Breast epithelium (tissue), 4 donors: Measurements from ENCODE around the gene CXCL3. TPM values are rescaled to one million over a fixed set of nuclear protein-coding genes. Genes with fewer than 3 reads are reported as not detected.

Source experiments
- DNase-seq, 2 donors: peaks; one replicate each; pipeline ENCODE4 v3.0.0-alpha.2; 2019; ENCODE audit warnings: low spot score in 2 of 2
- H3K27ac ChIP-seq, 2 donors: fragments of 200-600 bp; sonication (generic) in 1 of 2; one replicate each; pipeline ENCODE4 v1.5.1; 2016 to 2019; ENCODE audit warnings: mild to moderate bottlenecking in 1 of 2
- H3K27me3 ChIP-seq, 2 donors: fragments of 200-600 bp; sonication (generic) in 1 of 2; one replicate each; pipeline versions ENCODE4 v1.5.1 to v1.6.0; 2017 to 2019; ENCODE audit warnings: control low read depth in 1 of 2, mild to moderate bottlenecking in 1 of 2
- H3K36me3 ChIP-seq: fragments of 200-600 bp; one replicate; pipeline ENCODE4 v1.5.1; 2019
- H3K4me1 ChIP-seq, 2 donors: fragments of 200-600 bp; sonication (generic); one replicate each; pipeline ENCODE4 v1.5.1; 2016 to 2019; ENCODE audit warnings: control low read depth in 1 of 2
- H3K4me3 ChIP-seq, 3 donors: fragments of 200-600 bp; sonication (generic); 1 replicate in 2 of 3; 2 replicates in 1 of 3; pipeline ENCODE4 v1.5.1; 2016 to 2019; ENCODE audit warnings: mild to moderate bottlenecking in 3 of 3, moderate library complexity in 2 of 3
- H3K9me3 ChIP-seq, 2 donors: fragments of 200-600 bp; sonication (generic) in 1 of 2; one replicate each; pipeline ENCODE4 v1.5.1; 2016 to 2019; ENCODE audit warnings: control low read depth in 1 of 2
- POLR2A ChIP-seq: fragments of 450-650 bp; IDR thresholded peaks from one replicate; pipeline ENCODE4 v1.6.1; 2016; ENCODE audit warnings: antibody characterized with exemption, mild to moderate bottlenecking, moderate library complexity
- POLR2AphosphoS5 ChIP-seq, 3 donors: sonication (generic); formaldehyde crosslinking; IDR thresholded peaks; one replicate each; pipeline ENCODE4 v1.6.1; 2017; ENCODE audit warnings: antibody characterized with exemption in 3 of 3
- intact Hi-C: fragments of 100-400 bp; cut with DNase I; formaldehyde crosslinking; loops from one replicate; pipeline ENCODE4 v1.15.1; 2023; ENCODE audit warnings: low total_unique reads
- total RNA-seq, 3 donors: library from RNA; depleted of rRNA; stranded (reverse); fragments of >200 nt; gene quantifications; one replicate each; pipeline ENCODE4 v1.1.0, GENCODE V29; 2016
- TF ChIP-seq, protein P1 (sequence below), 3 donors: fragments of 450-650 bp; IDR thresholded peaks; one replicate each; pipeline ENCODE4 v1.5.1; 2016 to 2017; ENCODE audit warnings: antibody characterized with exemption in 3 of 3, mild to moderate bottlenecking in 3 of 3, moderate library complexity in 3 of 3

The CXCL3 gene
- 1 to 10 TPM in 2 of 3 donors, under 1 TPM in 1; 0.64 to 5.6 (median 1.3) TPM for total RNA-seq

DNA sequence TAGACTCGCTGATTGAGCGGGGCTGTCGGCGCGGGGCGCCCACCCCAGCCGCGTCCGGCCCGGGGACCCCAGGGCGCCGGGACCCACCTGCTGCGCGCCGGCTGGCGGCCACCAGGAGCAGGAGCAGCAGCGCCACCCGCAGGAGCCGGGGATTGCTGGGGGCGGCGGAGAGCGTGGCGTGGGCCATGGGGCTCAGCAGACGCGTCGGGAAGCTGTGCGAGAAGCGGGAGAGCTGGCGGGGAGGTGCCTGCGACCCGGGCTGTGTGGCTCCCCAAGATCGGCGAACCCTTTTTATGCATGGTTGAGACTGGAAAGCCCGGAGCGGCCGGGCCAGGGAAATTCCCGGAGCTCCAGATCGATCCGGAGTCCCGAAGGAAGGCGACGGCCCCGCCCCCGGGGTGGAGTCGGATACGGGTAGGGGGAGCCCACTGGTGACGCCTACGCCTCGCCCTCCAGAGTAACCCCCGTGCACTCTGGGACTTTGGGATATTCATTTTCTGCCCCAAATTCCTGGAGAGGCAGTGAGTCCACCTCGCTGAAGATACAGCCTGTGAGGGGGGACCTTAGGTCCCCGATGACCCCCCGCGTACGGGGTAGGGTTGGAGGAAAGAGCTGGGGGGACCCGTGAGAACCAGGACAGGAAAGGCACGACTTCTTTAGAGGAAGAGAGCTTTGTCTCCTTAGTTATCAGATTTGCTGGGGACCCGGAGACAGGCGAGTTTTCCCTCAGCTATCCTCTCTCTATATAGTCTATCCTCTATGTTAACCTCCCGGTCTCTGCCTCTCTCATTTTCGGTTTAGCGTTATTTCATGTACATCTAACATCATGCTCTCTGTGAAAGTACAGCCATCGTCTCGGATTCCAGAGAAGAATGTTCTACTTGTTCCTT lies at the start of gene CXCL3:
CXCL3 (minus strand) TSS at position 265 of the 890 bp plus-strand sequence; CDS start at position 187, 78 bp downstream.
- Histone ChIP-seq H3K4me3 (peak within 1 kb of the TSS; percentile 63 to 85 (median 75)), H3K27me3 (no peaks in the 10 kb centered on the region), H3K27ac (peak within 1 kb of the TSS; percentile 76 to 77)

DNA sequence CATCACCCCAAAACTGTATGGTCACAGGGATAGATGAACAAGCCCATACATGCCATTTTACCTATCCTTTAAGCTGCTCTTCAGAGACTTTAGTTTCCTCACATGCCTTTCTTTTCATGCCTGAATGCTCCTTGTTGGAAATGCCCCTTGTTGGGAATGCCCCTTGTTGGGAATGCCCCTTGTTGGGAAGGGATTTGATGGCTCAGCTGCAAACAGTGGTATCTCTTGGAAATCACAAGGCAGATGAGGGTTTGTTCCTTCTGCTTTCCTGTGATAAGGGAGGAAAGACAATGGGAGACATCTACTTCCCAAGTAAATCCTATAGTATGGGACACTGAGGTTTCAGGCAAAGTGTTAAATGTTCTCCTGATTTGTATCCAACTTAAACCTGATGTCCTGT lies 49.0 kb upstream of the CXCL3 start:
- Histone ChIP-seq H3K27ac (no peak overlapping the region), H3K9me3 (no peaks in the 10 kb centered on the region), H3K4me3 (no peak overlapping the region), H3K27me3 (no peaks in the 10 kb centered on the region), H3K4me1 (no peaks in the 10 kb centered on the region), H3K36me3 (no peaks in the 10 kb centered on the region)
- DNase-seq: no peak
- intact Hi-C loops: no loop called here
- TF ChIP-seq POLR2A: no peak
- TF ChIP-seq POLR2AphosphoS5 (IDR thresholded peaks at IDR 0.05): no peak
- TF ChIP-seq, protein P1, sequence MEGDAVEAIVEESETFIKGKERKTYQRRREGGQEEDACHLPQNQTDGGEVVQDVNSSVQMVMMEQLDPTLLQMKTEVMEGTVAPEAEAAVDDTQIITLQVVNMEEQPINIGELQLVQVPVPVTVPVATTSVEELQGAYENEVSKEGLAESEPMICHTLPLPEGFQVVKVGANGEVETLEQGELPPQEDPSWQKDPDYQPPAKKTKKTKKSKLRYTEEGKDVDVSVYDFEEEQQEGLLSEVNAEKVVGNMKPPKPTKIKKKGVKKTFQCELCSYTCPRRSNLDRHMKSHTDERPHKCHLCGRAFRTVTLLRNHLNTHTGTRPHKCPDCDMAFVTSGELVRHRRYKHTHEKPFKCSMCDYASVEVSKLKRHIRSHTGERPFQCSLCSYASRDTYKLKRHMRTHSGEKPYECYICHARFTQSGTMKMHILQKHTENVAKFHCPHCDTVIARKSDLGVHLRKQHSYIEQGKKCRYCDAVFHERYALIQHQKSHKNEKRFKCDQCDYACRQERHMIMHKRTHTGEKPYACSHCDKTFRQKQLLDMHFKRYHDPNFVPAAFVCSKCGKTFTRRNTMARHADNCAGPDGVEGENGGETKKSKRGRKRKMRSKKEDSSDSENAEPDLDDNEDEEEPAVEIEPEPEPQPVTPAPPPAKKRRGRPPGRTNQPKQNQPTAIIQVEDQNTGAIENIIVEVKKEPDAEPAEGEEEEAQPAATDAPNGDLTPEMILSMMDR (IDR thresholded peaks at IDR 0.05): no peak

More for the DNA sequence above, at the start of gene CXCL3:
- Histone ChIP-seq H3K4me1 (no peaks in the 10 kb centered on the region), H3K9me3 (no peaks in the 10 kb centered on the region), H3K36me3 (no peaks in the 10 kb centered on the region)
- peak; percentile 53 for DNase-seq
- intact Hi-C loops: no loop called here
- TF ChIP-seq POLR2AphosphoS5 (IDR thresholded peaks at IDR 0.05): no peak
- TF ChIP-seq, protein P1 (IDR thresholded peaks at IDR 0.05): peak in 2 of 3 donors; percentile 22 to 52

DNA sequence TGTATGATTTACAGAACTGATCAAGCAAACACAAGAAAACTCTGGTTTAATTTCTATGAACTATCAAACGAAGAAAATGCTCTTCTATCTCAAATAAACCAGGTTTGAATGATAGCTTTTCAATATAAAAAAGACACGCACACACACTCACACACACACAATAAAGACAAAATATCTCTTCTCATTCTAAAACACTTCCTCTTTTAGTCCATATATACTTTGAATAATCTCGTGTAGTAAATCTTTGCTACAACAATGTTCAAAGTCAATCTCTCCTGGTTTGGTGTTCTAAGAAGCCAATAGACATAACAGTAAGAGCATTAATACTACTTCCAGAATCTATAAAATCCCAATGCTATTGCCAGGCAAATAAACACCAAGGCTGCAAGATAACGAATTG lies 47.2 kb upstream of the CXCL3 start:
- TF ChIP-seq, protein P1 (IDR thresholded peaks at IDR 0.05): no peak
- no peak for TF ChIP-seq POLR2AphosphoS5 (IDR thresholded peaks at IDR 0.05)
- no peak for TF ChIP-seq POLR2A
- intact Hi-C loops: no loop called here
- no peaks in the 10 kb centered on the region for H3K27me3 ChIP-seq
- no peaks in the 10 kb centered on the region for H3K9me3 ChIP-seq
- no peak overlapping the region for H3K27ac ChIP-seq
- H3K36me3 ChIP-seq: no peaks in the 10 kb centered on the region
- no peak overlapping the region for H3K4me3 ChIP-seq
- no peaks in the 10 kb centered on the region for H3K4me1 ChIP-seq
- no peak for DNase-seq

DNA sequence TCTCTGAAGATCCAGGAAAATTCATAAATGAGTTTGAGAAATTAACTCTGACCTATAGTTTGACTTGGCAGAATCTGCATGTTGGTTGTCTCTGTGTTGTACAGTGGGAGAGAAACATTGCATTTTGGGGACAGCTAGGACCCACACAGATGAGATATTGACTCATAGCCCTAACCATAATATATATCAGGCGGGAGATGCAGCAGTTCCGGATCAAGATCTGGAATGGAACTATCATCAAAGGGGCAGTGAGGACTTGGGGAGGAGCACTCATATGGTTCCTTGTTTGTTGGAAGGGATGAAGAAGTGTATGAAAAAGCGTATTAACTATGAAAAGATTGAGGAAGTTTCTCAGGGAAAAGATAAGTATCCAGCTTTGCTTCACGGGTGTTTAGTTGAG lies 46.5 kb upstream of the CXCL3 start:
- Histone ChIP-seq H3K4me1 (no peaks in the 10 kb centered on the region), H3K9me3 (no peaks in the 10 kb centered on the region), H3K36me3 (no peaks in the 10 kb centered on the region), H3K27me3 (no peaks in the 10 kb centered on the region), H3K27ac (no peak overlapping the region), H3K4me3 (no peak overlapping the region)
- DNase-seq: no peak
- intact Hi-C loops: no loop called here
- no peak for TF ChIP-seq POLR2A
- no peak for TF ChIP-seq POLR2AphosphoS5 (IDR thresholded peaks at IDR 0.05)
- TF ChIP-seq, protein P1 (IDR thresholded peaks at IDR 0.05): no peak

DNA sequence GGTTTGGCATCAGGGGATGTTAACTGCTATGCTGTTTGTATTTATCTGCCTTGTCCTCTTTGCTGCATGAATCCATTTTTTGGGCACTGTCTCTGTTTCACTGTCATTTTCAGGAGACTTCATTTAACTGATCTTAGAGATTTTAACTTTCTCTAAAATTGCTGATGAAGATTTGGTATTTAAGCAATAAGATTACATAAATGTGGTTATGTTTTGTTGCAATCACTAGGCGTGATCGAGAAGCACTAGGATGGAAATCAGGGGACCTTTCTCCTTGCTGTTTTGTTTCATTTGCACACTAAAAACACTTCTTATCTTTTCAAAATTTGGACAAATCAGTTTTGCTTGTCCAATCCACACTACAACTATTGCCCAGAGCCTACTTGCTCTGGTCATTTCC lies 45.1 kb upstream of the CXCL3 start:
- no peaks in the 10 kb centered on the region for H3K27me3 ChIP-seq
- intact Hi-C loops: no loop called here
- no peak overlapping the region for H3K27ac ChIP-seq
- no peak overlapping the region for H3K4me3 ChIP-seq
- H3K36me3 ChIP-seq: no peaks in the 10 kb centered on the region
- H3K4me1 ChIP-seq: no peaks in the 10 kb centered on the region
- no peak for DNase-seq
- TF ChIP-seq, protein P1 (IDR thresholded peaks at IDR 0.05): no peak
- TF ChIP-seq POLR2AphosphoS5 (IDR thresholded peaks at IDR 0.05) (no peak), POLR2A (no peak)
- no peaks in the 10 kb centered on the region for H3K9me3 ChIP-seq
